ENCODE measurements around the gene CD99.
"Not testable (repeated sequence)": the region's sequence is repeated elsewhere in the genome, so short reads cannot be mapped to it uniquely, and the experiment has no call there.

CD99 gene

DNA sequence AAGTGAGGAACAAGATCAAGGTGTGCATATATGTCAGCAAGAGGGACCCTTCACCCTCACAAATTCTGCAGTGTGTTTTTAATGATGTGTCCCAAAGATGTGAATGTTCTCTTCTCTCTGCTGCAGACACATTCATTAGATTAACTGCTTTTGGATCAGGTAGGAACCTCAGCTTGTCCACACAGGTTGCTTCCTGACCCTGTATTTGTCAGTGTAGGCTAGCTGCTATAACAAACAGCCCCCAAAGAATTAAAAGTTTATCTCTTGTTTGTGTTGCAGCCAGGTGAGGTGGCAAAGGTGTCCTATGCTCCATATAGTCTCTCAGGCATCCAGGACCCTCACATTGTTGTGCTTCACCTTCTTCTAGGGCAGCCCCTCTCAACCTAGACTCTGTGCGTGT lies 78.5 kb downstream of the CD99 start:
- TF ChIP-seq EZH2phosphoT487 (conservative IDR thresholded peaks at IDR 0.05; ENCODE audit: low read length), result no peak
- TF ChIP-seq, protein P1, sequence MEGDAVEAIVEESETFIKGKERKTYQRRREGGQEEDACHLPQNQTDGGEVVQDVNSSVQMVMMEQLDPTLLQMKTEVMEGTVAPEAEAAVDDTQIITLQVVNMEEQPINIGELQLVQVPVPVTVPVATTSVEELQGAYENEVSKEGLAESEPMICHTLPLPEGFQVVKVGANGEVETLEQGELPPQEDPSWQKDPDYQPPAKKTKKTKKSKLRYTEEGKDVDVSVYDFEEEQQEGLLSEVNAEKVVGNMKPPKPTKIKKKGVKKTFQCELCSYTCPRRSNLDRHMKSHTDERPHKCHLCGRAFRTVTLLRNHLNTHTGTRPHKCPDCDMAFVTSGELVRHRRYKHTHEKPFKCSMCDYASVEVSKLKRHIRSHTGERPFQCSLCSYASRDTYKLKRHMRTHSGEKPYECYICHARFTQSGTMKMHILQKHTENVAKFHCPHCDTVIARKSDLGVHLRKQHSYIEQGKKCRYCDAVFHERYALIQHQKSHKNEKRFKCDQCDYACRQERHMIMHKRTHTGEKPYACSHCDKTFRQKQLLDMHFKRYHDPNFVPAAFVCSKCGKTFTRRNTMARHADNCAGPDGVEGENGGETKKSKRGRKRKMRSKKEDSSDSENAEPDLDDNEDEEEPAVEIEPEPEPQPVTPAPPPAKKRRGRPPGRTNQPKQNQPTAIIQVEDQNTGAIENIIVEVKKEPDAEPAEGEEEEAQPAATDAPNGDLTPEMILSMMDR (IDR thresholded peaks at IDR 0.05; ENCODE audit: insufficient read depth, low read length, poor library complexity, severe bottlenecking), result no peak
- Histone ChIP-seq H3K9ac (ENCODE audit: low read length) (no peak overlapping the region), H4K20me1 (ENCODE audit: low read depth, low read length) (no peaks in the 10 kb centered on the region), H3K9me2 (replicated peaks; ENCODE audit: insufficient read depth, low read length) (no peaks in the 10 kb centered on the region), H3K9me3 (ENCODE audit: insufficient read depth, low read length) (no peaks in the 10 kb centered on the region), H2AFZ (ENCODE audit: low read depth, low read length, severe bottlenecking) (no peak overlapping the region), H3K27me3 (ENCODE audit: low read length) (no peaks in the 10 kb centered on the region), H3F3A (ENCODE audit: insufficient read depth) (no peaks in the 10 kb centered on the region), H3K4me2 (ENCODE audit: low read depth, low read length, poor library complexity, severe bottlenecking) (no peak overlapping the region), H3K4me3 (ENCODE audit: insufficient read depth, low read length, poor library complexity, severe bottlenecking) (no peak overlapping the region), H3K79me2 (ENCODE audit: insufficient read depth, low read length) (no peaks in the 10 kb centered on the region), H3K27ac (ENCODE audit: low read depth, low read length) (no peak overlapping the region), H3K36me3 (ENCODE audit: low read length) (no peaks in the 10 kb centered on the region)

DNA sequence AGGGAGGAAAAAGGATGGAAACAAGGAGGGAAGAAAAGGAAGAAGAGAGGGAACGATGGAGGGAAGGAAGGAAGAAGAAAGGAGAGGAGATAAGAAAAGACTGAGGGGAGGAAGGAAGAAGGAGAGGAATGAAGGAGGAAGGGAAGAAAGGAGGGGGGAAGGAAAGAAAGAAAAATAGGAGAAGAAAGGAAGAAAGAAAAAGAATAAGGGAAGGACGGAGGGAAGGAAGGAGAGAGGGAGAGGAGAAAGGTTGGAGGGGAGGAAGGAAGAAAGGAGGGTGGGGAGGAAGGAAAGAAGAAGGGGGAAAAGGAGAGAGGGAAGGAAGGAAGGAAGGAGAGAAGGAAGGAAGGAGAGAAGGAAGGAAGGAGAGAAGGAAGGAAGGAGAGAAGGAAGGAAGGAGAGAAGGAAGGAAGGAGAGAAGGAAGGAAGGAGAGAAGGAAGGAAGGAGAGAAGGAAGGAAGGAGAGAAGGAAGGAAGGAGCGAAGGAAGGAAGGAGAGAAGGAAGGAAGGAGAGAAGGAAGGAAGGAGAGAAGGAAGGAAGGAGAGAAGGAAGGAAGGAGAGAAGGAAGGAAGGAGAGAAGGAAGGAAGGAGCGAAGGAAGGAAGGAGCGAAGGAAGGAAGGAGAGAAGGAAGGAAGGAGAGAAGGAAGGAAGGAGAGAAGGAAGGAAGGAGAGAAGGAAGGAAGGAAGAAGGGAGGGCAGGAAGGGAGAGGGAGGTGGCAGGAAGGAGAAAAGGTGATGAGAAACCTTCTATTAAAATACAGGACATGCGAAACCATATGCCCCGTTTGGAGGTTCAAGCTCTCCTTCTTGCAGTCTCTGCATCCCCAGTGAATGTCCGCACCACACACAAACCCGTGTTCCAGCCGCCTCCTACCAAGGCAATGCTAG lies 82.3 kb downstream of the CD99 start:
- not testable (repeated sequence) for H4K20me1 ChIP-seq (ENCODE audit: low read depth, low read length); H3K79me2 ChIP-seq (ENCODE audit: insufficient read depth, low read length); H3K27ac ChIP-seq (ENCODE audit: low read depth, low read length); H3K4me2 ChIP-seq (ENCODE audit: low read depth, low read length, poor library complexity, severe bottlenecking); H3K9ac ChIP-seq (ENCODE audit: low read length); H3K36me3 ChIP-seq (ENCODE audit: low read length); H3F3A ChIP-seq (ENCODE audit: insufficient read depth); H3K4me3 ChIP-seq (ENCODE audit: insufficient read depth, low read length, poor library complexity, severe bottlenecking); H3K27me3 ChIP-seq (ENCODE audit: low read length); H3K9me2 ChIP-seq (replicated peaks; ENCODE audit: insufficient read depth, low read length); H3K9me3 ChIP-seq (ENCODE audit: insufficient read depth, low read length); H2AFZ ChIP-seq (ENCODE audit: low read depth, low read length, severe bottlenecking)

DNA sequence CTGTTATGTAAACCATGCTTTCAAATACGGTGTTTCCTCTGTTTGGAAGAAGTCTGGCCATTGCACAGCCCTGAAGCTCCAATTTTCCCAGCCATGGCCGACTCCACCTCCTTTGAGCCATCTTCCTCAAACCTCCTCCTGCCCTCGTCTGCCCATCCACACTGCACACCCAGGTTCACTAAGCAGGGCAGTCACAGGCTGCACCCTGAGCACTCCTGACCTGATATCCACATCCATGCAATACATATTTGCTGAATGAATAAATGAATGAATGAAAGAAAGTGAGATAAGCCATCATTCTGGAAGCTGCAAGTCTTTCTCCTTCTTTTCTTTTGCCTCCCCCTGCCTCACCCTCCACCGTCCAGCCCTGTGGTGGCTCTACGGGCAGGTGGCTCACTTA lies 83.0 kb downstream of the CD99 start:
- no peak overlapping the region for H3K9ac ChIP-seq (ENCODE audit: low read length)
- no peak overlapping the region for H2AFZ ChIP-seq (ENCODE audit: low read depth, low read length, severe bottlenecking)
- no peaks in the 10 kb centered on the region for H3K27me3 ChIP-seq (ENCODE audit: low read length)
- H3F3A ChIP-seq (ENCODE audit: insufficient read depth), result no peaks in the 10 kb centered on the region
- H3K4me2 ChIP-seq (ENCODE audit: low read depth, low read length, poor library complexity, severe bottlenecking), result no peak overlapping the region
- H3K4me3 ChIP-seq (ENCODE audit: insufficient read depth, low read length, poor library complexity, severe bottlenecking), result no peak overlapping the region
- TF ChIP-seq, protein P1 (IDR thresholded peaks at IDR 0.05; ENCODE audit: insufficient read depth, low read length, poor library complexity, severe bottlenecking), result no peak
- no peak for TF ChIP-seq EZH2phosphoT487 (conservative IDR thresholded peaks at IDR 0.05; ENCODE audit: low read length)
- no peaks in the 10 kb centered on the region for H3K9me3 ChIP-seq (ENCODE audit: insufficient read depth, low read length)
- H3K36me3 ChIP-seq (ENCODE audit: low read length), result no peaks in the 10 kb centered on the region
- H4K20me1 ChIP-seq (ENCODE audit: low read depth, low read length), result no peaks in the 10 kb centered on the region
- H3K27ac ChIP-seq (ENCODE audit: low read depth, low read length), result no peak overlapping the region
- H3K9me2 ChIP-seq (replicated peaks; ENCODE audit: insufficient read depth, low read length), result no peaks in the 10 kb centered on the region
- H3K79me2 ChIP-seq (ENCODE audit: insufficient read depth, low read length), result no peaks in the 10 kb centered on the region

DNA sequence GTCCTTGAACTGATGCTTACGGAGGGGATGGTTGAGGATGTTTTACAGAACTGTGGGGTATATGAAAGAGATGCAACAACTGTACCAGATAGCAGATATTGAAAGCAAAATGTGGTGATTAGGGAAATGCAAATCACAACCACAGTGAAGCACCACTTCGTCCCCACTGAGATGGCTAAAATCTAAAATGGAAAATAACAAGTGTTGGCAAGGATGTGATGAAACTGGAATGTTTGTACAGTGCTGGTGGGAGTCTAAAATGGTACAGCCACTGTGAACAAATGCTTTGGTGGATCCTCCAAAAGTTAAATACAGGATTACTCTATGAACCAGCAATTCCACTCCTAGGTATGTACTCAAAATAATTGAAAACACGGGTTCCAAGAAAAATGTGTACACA lies 83.7 kb downstream of the CD99 start:
- no peaks in the 10 kb centered on the region for H3K79me2 ChIP-seq (ENCODE audit: insufficient read depth, low read length)
- no peaks in the 10 kb centered on the region for H4K20me1 ChIP-seq (ENCODE audit: low read depth, low read length)
- no peaks in the 10 kb centered on the region for H3K36me3 ChIP-seq (ENCODE audit: low read length)
- H3K27ac ChIP-seq (ENCODE audit: low read depth, low read length), result no peak overlapping the region
- H3K9ac ChIP-seq (ENCODE audit: low read length), result no peak overlapping the region
- no peak overlapping the region for H2AFZ ChIP-seq (ENCODE audit: low read depth, low read length, severe bottlenecking)
- H3K4me3 ChIP-seq (ENCODE audit: insufficient read depth, low read length, poor library complexity, severe bottlenecking), result no peak overlapping the region
- no peaks in the 10 kb centered on the region for H3K9me2 ChIP-seq (replicated peaks; ENCODE audit: insufficient read depth, low read length)
- no peaks in the 10 kb centered on the region for H3F3A ChIP-seq (ENCODE audit: insufficient read depth)
- no peak for TF ChIP-seq EZH2phosphoT487 (conservative IDR thresholded peaks at IDR 0.05; ENCODE audit: low read length)
- TF ChIP-seq, protein P1 (IDR thresholded peaks at IDR 0.05; ENCODE audit: insufficient read depth, low read length, poor library complexity, severe bottlenecking), result no peak
- H3K4me2 ChIP-seq (ENCODE audit: low read depth, low read length, poor library complexity, severe bottlenecking), result no peak overlapping the region
- no peaks in the 10 kb centered on the region for H3K9me3 ChIP-seq (ENCODE audit: insufficient read depth, low read length)
- H3K27me3 ChIP-seq (ENCODE audit: low read length), result no peaks in the 10 kb centered on the region

DNA sequence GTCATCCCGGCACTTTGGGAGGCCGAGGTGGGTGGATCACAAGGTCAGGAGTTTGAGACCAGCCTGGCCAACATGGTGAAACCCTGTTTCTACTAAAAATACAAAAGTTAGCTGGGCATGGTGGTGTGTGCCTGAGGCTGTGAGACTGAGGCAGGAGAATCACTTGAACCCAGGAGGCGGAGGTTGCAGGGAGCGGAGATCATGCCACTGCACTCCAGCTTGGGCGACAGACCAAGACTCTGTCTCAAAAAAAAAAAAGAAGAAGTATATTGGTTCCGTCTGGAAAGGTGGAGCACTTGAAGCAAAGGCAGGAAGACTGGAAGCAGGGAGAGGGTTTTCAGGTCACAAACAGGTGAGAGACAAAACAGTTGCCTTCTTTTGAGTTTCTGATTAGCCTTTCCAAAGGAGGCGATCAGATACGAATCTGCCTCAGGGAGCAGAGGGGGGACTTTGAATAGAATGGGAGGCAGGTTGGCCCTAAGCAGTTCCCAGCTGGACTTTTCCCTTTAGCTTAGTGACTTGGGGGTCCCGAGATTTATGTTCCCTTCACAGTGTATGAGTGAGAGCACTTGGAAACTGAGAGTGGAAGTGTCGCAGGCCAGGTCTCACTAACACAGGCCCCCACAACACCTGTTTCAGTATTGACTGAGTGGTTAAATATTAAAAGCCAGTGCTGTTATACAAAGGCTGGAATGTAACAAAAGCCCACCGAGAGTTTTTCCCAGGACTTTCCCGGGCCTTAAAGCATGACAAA lies 89.6 kb downstream of the CD99 start:
- not testable (repeated sequence) for H3K9me2 ChIP-seq (replicated peaks; ENCODE audit: insufficient read depth, low read length); H2AFZ ChIP-seq (ENCODE audit: low read depth, low read length, severe bottlenecking); H4K20me1 ChIP-seq (ENCODE audit: low read depth, low read length); H3K27ac ChIP-seq (ENCODE audit: low read depth, low read length); H3K79me2 ChIP-seq (ENCODE audit: insufficient read depth, low read length); H3K36me3 ChIP-seq (ENCODE audit: low read length); H3K9ac ChIP-seq (ENCODE audit: low read length); H3K27me3 ChIP-seq (ENCODE audit: low read length); H3K9me3 ChIP-seq (ENCODE audit: insufficient read depth, low read length); H3K4me3 ChIP-seq (ENCODE audit: insufficient read depth, low read length, poor library complexity, severe bottlenecking); H3F3A ChIP-seq (ENCODE audit: insufficient read depth); H3K4me2 ChIP-seq (ENCODE audit: low read depth, low read length, poor library complexity, severe bottlenecking)

All from SU-DHL-6 (cell line).